C1 segment of cervical spinal cord (tissue), 14 donors: ENCODE results near the gene MEG3.
A peak's percentile ranks its signal among the peaks of the same experiment; 100 is the strongest.
"Not testable (repeated sequence)": the region's sequence is repeated elsewhere in the genome, so short reads cannot be mapped to it uniquely, and the experiment has no call there.

ENCODE experiments used
- DNase-seq, 14 donors: peaks; one replicate each; lab custom pipeline; 2025; lab: John Stamatoyannopoulos, UW

Gene MEG3

GRCh38 chr14:100815478-100816285, 10.2 kb upstream of the MEG3 start:
- no peak for DNase-seq

GRCh38 chr14:100816286-100816949, 9.5 kb upstream of the MEG3 start:
- no peak for DNase-seq

GRCh38 chr14:100816950-100817901, 8.7 kb upstream of the MEG3 start:
- DNase-seq = no peak

- no peak for DNase-seq
Observed at GRCh38 chr14:100818221-100818699, 7.7 kb upstream of the MEG3 start.

GRCh38 chr14:100818923-100819322, 7.0 kb upstream of the MEG3 start:
- DNase-seq = not testable (repeated sequence)

- no peak for DNase-seq
Observed at GRCh38 chr14:100819453-100819828, 6.5 kb upstream of the MEG3 start.

GRCh38 chr14:100819829-100820475, 6.0 kb upstream of the MEG3 start:
- no peak for DNase-seq

GRCh38 chr14:100820957-100821356, 5.0 kb upstream of the MEG3 start:
- no peak for DNase-seq

GRCh38 chr14:100822013-100822412, 3.9 kb upstream of the MEG3 start:
- no peak for DNase-seq

- DNase-seq = no peak
Observed at GRCh38 chr14:100822532-100823296, 3.2 kb upstream of the MEG3 start.

GRCh38 chr14:100823413-100824080, 2.4 kb upstream of the MEG3 start:
- DNase-seq = no peak

- peak in 6 of 14 donors; percentile 9 to 81 (median 18) for DNase-seq
Observed at GRCh38 chr14:100824091-100824551, 1.8 kb upstream of the MEG3 start.

- no peak for DNase-seq
Observed at GRCh38 chr14:100824901-100825712, 811 bp upstream of the MEG3 start.

- no peak for DNase-seq
Observed at GRCh38 chr14:100826391-100827100, 628 bp downstream of the MEG3 start.

GRCh38 chr14:100827101-100828021, 1.4 kb downstream of the MEG3 start:
- peak in 1 of 14 donors; percentile 20 for DNase-seq

- DNase-seq = peak in 1 of 14 donors; percentile 23
Observed at GRCh38 chr14:100828031-100828769, 2.3 kb downstream of the MEG3 start.
